Kidney (tissue), 14 donors: Measurements from ENCODE around the gene NT5C3B. TPM values are rescaled to one million over a fixed set of nuclear protein-coding genes. Genes with fewer than 3 reads are reported as not detected.
"Not testable (repeated sequence)": the region's sequence is repeated elsewhere in the genome, so short reads cannot be mapped to it uniquely, and the experiment has no call there.

Experiments used
- DNase-seq, 5 donors: peaks; one replicate each; pipeline ENCODE4 v3.0.0-alpha.2; 2013 to 2020
- FAIRE-seq: peaks from 2 replicates; lab custom pipeline; 2012; peaks lifted over from hg19 to GRCh38; lab: Jason Lieb, UNC
- H3K27ac ChIP-seq, 2 donors: one replicate each; pipeline ENCODE4 v1.7.0; 2013; ENCODE audit warnings: low read depth in 2 of 2, low read length in 2 of 2, inconsistent platforms in 1 of 2
- H3K27me3 ChIP-seq: one replicate; pipeline ENCODE4 v1.7.1; 2013; ENCODE audit warnings: low read length, inconsistent platforms; ENCODE audit not compliant: control insufficient read depth, insufficient read depth
- H3K36me3 ChIP-seq, 3 donors: one replicate each; pipeline versions ENCODE4 v1.7.0 to v1.7.1; 2013; ENCODE audit warnings: low read length in 3 of 3, control low read depth in 1 of 3, inconsistent platforms in 1 of 3; ENCODE audit not compliant: insufficient read depth in 3 of 3, control insufficient read depth in 2 of 3
- H3K4me1 ChIP-seq, 3 donors: one replicate each; pipeline versions ENCODE4 v1.7.0 to v1.7.1; 2013; ENCODE audit warnings: low read length in 3 of 3, inconsistent platforms in 1 of 3, low read depth in 1 of 3; ENCODE audit not compliant: control insufficient read depth in 2 of 3, insufficient read depth in 2 of 3
- H3K4me3 ChIP-seq, 3 donors: one replicate each; pipeline versions ENCODE4 v1.7.0 to v1.8.1; 2013; ENCODE audit warnings: low read length in 3 of 3, control low read depth in 1 of 3, inconsistent platforms in 1 of 3
- H3K9ac ChIP-seq, 3 donors: one replicate each; pipeline versions ENCODE4 v1.7.0 to v1.7.1; 2013; ENCODE audit warnings: low read length in 3 of 3, control low read depth in 1 of 3, inconsistent platforms in 1 of 3
- H3K9me3 ChIP-seq, 3 donors: one replicate each; pipeline versions ENCODE4 v1.7.0 to v1.7.1; 2013; ENCODE audit warnings: low read length in 3 of 3, control low read depth in 1 of 3, inconsistent platforms in 1 of 3; ENCODE audit not compliant: control insufficient read depth in 2 of 3, insufficient read depth in 1 of 3
- CTCF ChIP-seq: IDR thresholded peaks from 3 replicates; pipeline ENCODE4 v1.5.1; 2012; ENCODE audit warnings: mild to moderate bottlenecking, moderate library complexity, borderline replicate concordance; ENCODE audit not compliant: insufficient read depth; ENCODE audit errors: extremely low read depth
- intact Hi-C: fragments of 100-400 bp; cut with DNase I; formaldehyde crosslinking; loops from one replicate; pipeline ENCODE4 v1.11.1; 2022
- polyA plus RNA-seq: library from polyadenylated mRNA; stranded (reverse); fragments of 350-450 nt; fragmentation: Illumina TruSeq; extraction: RNeasy Lipid Tissue Mini Kit (QIAGEN cat#74804); gene quantifications from one replicate; pipeline ENCODE4 v1.2.3, GENCODE V29; 2014; ENCODE audit warnings: low read depth, low replicate concordance; ENCODE audit not compliant: insufficient read depth
- total RNA-seq: library from RNA; stranded (reverse); fragmentation: NEBNext Ultra II Directional; extraction: Animal tissue kit (Norgen Biotek cat#: 25700); gene quantifications from one replicate; pipeline ENCODE4 v1.2.1, GENCODE V29; 2021
- donor health status: control.
- donor health status: control.
- donor health status: control.
- donor health status: control.
- donor health status: control.
- donor health status: DM: yes; HTN: yes; CAD: no.
- donor health status: Normal renal cell carcinoma (clear cell type).

NT5C3B gene
- total and polyA plus RNA-seq, 2 donors from 2014 or later: 44.0 to 88.0 TPM

- Histone ChIP-seq H3K4me1 (no peaks in the 10 kb centered on the region), H3K27ac (no peak overlapping the region), H3K4me3 (no peak overlapping the region), H3K9me3 (no peaks in the 10 kb centered on the region), H3K27me3 (no peaks in the 10 kb centered on the region), H3K36me3 (peaks cover 12 to 71% (median 46%) of the 10 kb centered on the region in 3 donors), H3K9ac (no peak overlapping the region)
- intact Hi-C loops: no loop called here
- FAIRE-seq (no peak), DNase-seq (no peak)
- no peak for TF ChIP-seq CTCF
These were observed 46.7 kb upstream of the NT5C3B start for GRCh38 chr17:41882756-41883155.

- TF ChIP-seq CTCF: no peak
- FAIRE-seq: no peak
- H3K27me3 ChIP-seq: no peaks in the 10 kb centered on the region
- DNase-seq: no peak
- peaks cover 7 to 45% (median 31%) of the 10 kb centered on the region in 3 donors for H3K36me3 ChIP-seq
- H3K27ac ChIP-seq: no peak overlapping the region
- no peak overlapping the region for H3K9ac ChIP-seq
- intact Hi-C loops: no loop called here
- H3K4me3 ChIP-seq: no peak overlapping the region
- H3K4me1 ChIP-seq: no peaks in the 10 kb centered on the region
- no peaks in the 10 kb centered on the region for H3K9me3 ChIP-seq
These were observed 44.1 kb upstream of the NT5C3B start for GRCh38 chr17:41880130-41880529.

GRCh38 chr17:41874293-41874670 lies 38.2 kb upstream of the NT5C3B start:
- intact Hi-C loops, H3K27me3 ChIP-seq, H3K9me3 ChIP-seq, H3K4me3 ChIP-seq, H3K9ac ChIP-seq, H3K4me1 ChIP-seq, H3K27ac ChIP-seq, DNase-seq, FAIRE-seq: not testable (repeated sequence)
- H3K36me3 ChIP-seq: peaks cover 7 to 45% (median 39%) of the 10 kb centered on the region in 3 donors

- no peak overlapping the region for H3K9ac ChIP-seq
- DNase-seq: no peak
- H3K4me3 ChIP-seq: no peak overlapping the region
- intact Hi-C loops: no loop called here
- FAIRE-seq: no peak
- H3K4me1 ChIP-seq: no peaks in the 10 kb centered on the region
- H3K27ac ChIP-seq: no peak overlapping the region
- H3K36me3 ChIP-seq: peaks cover 5 to 50% (median 36%) of the 10 kb centered on the region in 3 donors
- H3K9me3 ChIP-seq: no peaks in the 10 kb centered on the region
- TF ChIP-seq CTCF: no peak
- H3K27me3 ChIP-seq: no peaks in the 10 kb centered on the region
These were observed 37.7 kb upstream of the NT5C3B start for GRCh38 chr17:41873559-41874292.
